Measurements from ENCODE around the gene TRAK1. TPM values are rescaled to one million over a fixed set of nuclear protein-coding genes. Genes with fewer than 3 reads are reported as not detected.
"Not testable (repeated sequence)": the region's sequence is repeated elsewhere in the genome, so short reads cannot be mapped to it uniquely, and the experiment has no call there.

The TRAK1 gene
- total RNA-seq, 3 donors from 2014 or later = 29.0 to 53.7 (median 40.6) TPM

DNA sequence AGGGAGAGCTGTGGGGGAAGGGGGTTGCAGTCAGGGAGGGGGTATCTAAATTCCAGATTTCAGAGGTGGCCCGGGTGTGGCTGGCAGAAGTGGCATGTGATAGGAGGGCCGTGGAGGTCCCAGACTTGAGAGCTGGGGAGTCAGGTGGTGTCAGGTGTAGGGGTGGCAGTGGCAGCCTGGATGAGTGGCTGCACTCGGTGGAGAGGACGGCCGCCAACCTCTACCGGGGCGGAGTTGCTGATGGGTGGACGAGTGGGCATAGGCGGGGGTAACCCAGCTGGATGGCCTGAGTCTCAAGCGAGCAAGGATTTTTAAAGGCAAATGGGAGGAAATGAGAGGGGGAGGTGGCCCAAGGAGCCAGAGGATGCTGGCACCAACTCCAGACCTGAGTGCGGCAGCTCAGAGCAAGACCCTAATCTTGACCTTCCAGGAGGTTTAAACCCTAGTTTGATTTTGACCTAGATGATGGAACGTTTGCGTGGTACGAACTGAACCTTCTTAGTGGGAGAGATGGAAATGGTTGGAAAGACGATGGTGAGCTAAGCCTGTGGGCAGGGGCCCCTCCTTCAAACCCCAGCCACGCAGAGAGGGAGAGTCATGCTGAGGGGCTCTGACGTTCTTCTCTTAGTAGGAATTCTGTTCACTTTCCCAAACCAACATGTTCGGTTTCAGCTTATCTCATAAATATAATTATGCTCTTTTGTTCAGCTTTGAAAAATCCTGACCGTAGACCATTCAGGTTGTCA lies 8.0 kb downstream of the TRAK1 start:
- Histone ChIP-seq H3K9me3 (no peaks in the 10 kb centered on the region), H3K36me3 (no peaks in the 10 kb centered on the region), H3K27me3 (no peaks in the 10 kb centered on the region), H3K4me3 (no peak overlapping the region), H3K27ac (peak overlapping the region; percentile 32 to 53), H3K4me1 (no peaks in the 10 kb centered on the region)
- no peak for DNase-seq (ENCODE audit: low spot score in 2 of 2)
- intact Hi-C loops (cut with DNase I; ENCODE audit: low total_unique reads) = loop anchor here (10.0 kb wide), 1 partner anchor 84 kb away; no protein-coding TSS in a partner anchor
- TF ChIP-seq CTCF (IDR thresholded peaks at IDR 0.05) (no peak), POLR2AphosphoS5 (IDR thresholded peaks at IDR 0.05) (no peak), POLR2A (IDR thresholded peaks at IDR 0.05) (no peak)

DNA sequence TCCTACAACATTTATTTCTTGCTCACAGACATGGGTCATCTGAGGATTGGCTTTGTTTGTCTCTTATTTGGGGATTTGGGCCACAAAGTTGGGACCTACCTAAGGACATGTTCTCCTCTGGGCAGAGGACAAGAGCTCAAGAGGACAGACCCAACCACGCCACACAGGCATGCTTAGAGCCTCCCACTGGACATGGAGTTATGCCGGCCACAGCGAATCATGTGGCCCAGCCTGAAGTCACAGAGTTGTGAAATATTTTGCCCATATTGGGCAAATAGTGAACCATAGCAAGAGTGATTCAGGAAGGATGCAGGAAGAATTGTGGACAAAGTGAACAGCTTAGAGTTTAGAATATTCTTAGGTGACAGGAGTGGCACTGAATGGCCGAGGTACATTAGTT lies 9.9 kb downstream of the TRAK1 start:
- intact Hi-C loops (cut with DNase I; ENCODE audit: low total_unique reads) = no loop called here
- H3K4me1 ChIP-seq = no peaks in the 10 kb centered on the region
- H3K27me3 ChIP-seq = no peaks in the 10 kb centered on the region
- TF ChIP-seq CTCF (IDR thresholded peaks at IDR 0.05) (no peak), POLR2A (IDR thresholded peaks at IDR 0.05) (no peak), POLR2AphosphoS5 (IDR thresholded peaks at IDR 0.05) (peak in 1 of 3 donors; percentile 83)
- no peak overlapping the region for H3K4me3 ChIP-seq
- no peaks in the 10 kb centered on the region for H3K9me3 ChIP-seq
- peak overlapping the region in 1 of 2 donors; percentile 74 for H3K27ac ChIP-seq
- no peaks in the 10 kb centered on the region for H3K36me3 ChIP-seq
- DNase-seq (ENCODE audit: low spot score in 2 of 2) = no peak

GRCh38 chr3:42101481-42101880 lies 10.3 kb downstream of the TRAK1 start:
- Histone ChIP-seq H3K4me3 (no peak overlapping the region), H3K4me1 (no peaks in the 10 kb centered on the region), H3K27ac (peak overlapping the region in 1 of 2 donors; percentile 74), H3K27me3 (no peaks in the 10 kb centered on the region), H3K36me3 (no peaks in the 10 kb centered on the region), H3K9me3 (no peaks in the 10 kb centered on the region)
- DNase-seq (ENCODE audit: low spot score in 2 of 2) = no peak
- intact Hi-C loops (cut with DNase I; ENCODE audit: low total_unique reads) = no loop called here
- no peak for TF ChIP-seq CTCF (IDR thresholded peaks at IDR 0.05)
- TF ChIP-seq POLR2A (IDR thresholded peaks at IDR 0.05) = no peak
- no peak for TF ChIP-seq POLR2AphosphoS5 (IDR thresholded peaks at IDR 0.05)

DNA sequence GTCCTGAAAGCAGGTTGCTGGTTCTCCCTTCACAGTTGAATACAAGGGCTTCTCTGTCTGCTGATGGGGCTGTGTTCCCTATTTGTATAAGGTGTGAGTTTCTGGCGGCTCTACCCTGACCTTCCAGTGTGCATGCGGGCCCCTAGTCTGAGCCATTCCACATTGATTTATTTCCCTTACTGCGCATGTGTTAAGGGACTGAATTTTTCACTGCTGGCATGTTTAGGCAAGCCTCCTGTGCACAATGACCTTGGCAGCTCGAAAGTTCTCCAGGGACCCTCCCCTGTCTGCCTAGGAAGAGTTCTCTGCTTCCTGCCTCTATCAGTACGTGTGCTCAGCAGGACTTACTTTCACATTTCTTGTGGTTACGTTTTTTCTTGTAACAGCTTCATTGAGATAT lies 11.4 kb downstream of the TRAK1 start:
- Histone ChIP-seq H3K27ac (peak overlapping the region in 1 of 2 donors; percentile 74), H3K4me1 (no peaks in the 10 kb centered on the region), H3K27me3 (no peaks in the 10 kb centered on the region), H3K4me3 (peak overlapping the region in 1 of 3 donors; percentile 19), H3K36me3 (no peaks in the 10 kb centered on the region), H3K9me3 (no peaks in the 10 kb centered on the region)
- intact Hi-C loops (cut with DNase I; ENCODE audit: low total_unique reads) = no loop called here
- no peak for TF ChIP-seq POLR2A (IDR thresholded peaks at IDR 0.05)
- no peak for TF ChIP-seq POLR2AphosphoS5 (IDR thresholded peaks at IDR 0.05)
- no peak for TF ChIP-seq CTCF (IDR thresholded peaks at IDR 0.05)
- DNase-seq (ENCODE audit: low spot score in 2 of 2) = no peak

DNA sequence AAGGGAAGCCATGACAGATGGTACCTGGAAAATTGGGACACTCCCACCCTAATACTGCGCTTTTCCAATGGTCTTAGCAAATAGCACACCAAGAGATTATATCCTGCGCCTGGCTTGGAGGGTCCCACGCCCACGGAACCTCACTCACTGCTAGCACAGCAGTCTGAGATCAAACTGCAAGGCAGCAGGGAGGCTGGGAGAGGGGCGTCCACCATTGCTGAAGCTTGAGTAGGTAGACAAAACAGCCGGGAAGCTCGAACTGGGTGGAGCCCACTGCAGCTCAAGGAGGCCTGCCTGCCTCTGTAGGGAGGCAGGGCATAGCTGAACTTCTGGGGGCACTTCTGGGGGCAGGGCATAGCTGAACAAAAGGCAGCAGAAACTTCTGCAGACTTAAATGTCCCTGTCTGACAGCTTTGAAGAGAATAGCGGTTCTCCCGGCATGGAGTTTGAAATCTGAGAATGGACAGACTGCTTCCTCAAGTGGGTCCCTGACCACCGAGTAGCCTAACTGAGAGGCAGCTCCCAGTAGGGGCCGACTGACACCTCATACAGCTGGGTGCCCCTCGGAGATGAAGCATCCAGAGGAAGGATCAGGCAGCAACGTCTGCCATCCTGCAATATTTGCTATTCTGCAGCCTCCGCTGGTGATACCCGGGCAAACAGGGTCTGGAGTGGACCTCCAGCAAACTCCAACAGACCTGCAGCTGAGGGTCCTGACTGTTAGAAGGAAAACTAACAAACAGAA lies 12.9 kb downstream of the TRAK1 start:
- H3K4me3 ChIP-seq; H3K36me3 ChIP-seq; DNase-seq (ENCODE audit: low spot score in 2 of 2); intact Hi-C loops (cut with DNase I; ENCODE audit: low total_unique reads); H3K27me3 ChIP-seq; H3K9me3 ChIP-seq; H3K4me1 ChIP-seq; H3K27ac ChIP-seq: not testable (repeated sequence)

GRCh38 chr3:42105994-42106393 lies 14.8 kb downstream of the TRAK1 start:
- H3K4me1 ChIP-seq; H3K27ac ChIP-seq; H3K9me3 ChIP-seq; H3K36me3 ChIP-seq; intact Hi-C loops (cut with DNase I; ENCODE audit: low total_unique reads); DNase-seq (ENCODE audit: low spot score in 2 of 2); H3K27me3 ChIP-seq; H3K4me3 ChIP-seq: not testable (repeated sequence)

All from breast epithelium (tissue), 4 donors.